ENCODE data around the gene KRT23.

The KRT23 gene

GRCh38 chr17:40910441-40910841, 27.0 kb downstream of the KRT23 start:
- peak; percentile 20 for DNase-seq (ENCODE audit: low read depth, low spot score)

GRCh38 chr17:40909755-40910154, 27.7 kb downstream of the KRT23 start:
- no peak for DNase-seq (ENCODE audit: low read depth, low spot score)

- peak; percentile 88 for DNase-seq (ENCODE audit: low read depth, low spot score)
Observed at GRCh38 chr17:40909351-40909750, 28.1 kb downstream of the KRT23 start.

GRCh38 chr17:40906613-40907012, 30.8 kb downstream of the KRT23 start:
- DNase-seq (ENCODE audit: low read depth, low spot score): no peak

GRCh38 chr17:40905370-40905769, 32.1 kb downstream of the KRT23 start:
- DNase-seq (ENCODE audit: low read depth, low spot score): no peak

GRCh38 chr17:40903129-40903847, 34.2 kb downstream of the KRT23 start:
- no peak for DNase-seq (ENCODE audit: low read depth, low spot score)

- DNase-seq (ENCODE audit: low read depth, low spot score): no peak
Observed at GRCh38 chr17:40902498-40902897, 34.9 kb downstream of the KRT23 start.

GRCh38 chr17:40901981-40902474, 35.4 kb downstream of the KRT23 start:
- no peak for DNase-seq (ENCODE audit: low read depth, low spot score)

- DNase-seq (ENCODE audit: low read depth, low spot score): no peak
Observed at GRCh38 chr17:40900809-40901356, 36.6 kb downstream of the KRT23 start.

- DNase-seq (ENCODE audit: low read depth, low spot score): no peak
Observed at GRCh38 chr17:40896916-40897455, 40.5 kb downstream of the KRT23 start.

- no peak for DNase-seq (ENCODE audit: low read depth, low spot score)
Observed at GRCh38 chr17:40895106-40895730, 42.2 kb downstream of the KRT23 start.

GRCh38 chr17:40888196-40888720, 49.2 kb downstream of the KRT23 start:
- DNase-seq (ENCODE audit: low read depth, low spot score): no peak

GRCh38 chr17:40886090-40886489, 51.4 kb downstream of the KRT23 start:
- DNase-seq (ENCODE audit: low read depth, low spot score): no peak

GRCh38 chr17:40884708-40885512, 52.5 kb downstream of the KRT23 start, which contains the start of gene KRT20:
KRT20 (minus strand) TSS chr17:40885242; CDS start chr17:40885185, 57 bp downstream.
- DNase-seq (ENCODE audit: low read depth, low spot score): no peak

- DNase-seq (ENCODE audit: low read depth, low spot score): no peak
Observed at GRCh38 chr17:40883626-40884334, 53.7 kb downstream of the KRT23 start.

- DNase-seq (ENCODE audit: low read depth, low spot score): no peak
Observed at GRCh38 chr17:40883031-40883430, 54.4 kb downstream of the KRT23 start.

- no peak for DNase-seq (ENCODE audit: low read depth, low spot score)
Observed at GRCh38 chr17:40879026-40879425, 58.4 kb downstream of the KRT23 start.

- no peak for DNase-seq (ENCODE audit: low read depth, low spot score)
Observed at GRCh38 chr17:40878044-40878443, 59.4 kb downstream of the KRT23 start.

- DNase-seq (ENCODE audit: low read depth, low spot score): no peak
Observed at GRCh38 chr17:40873801-40874200, 63.6 kb downstream of the KRT23 start.

GRCh38 chr17:40873255-40873654, 64.2 kb downstream of the KRT23 start:
- DNase-seq (ENCODE audit: low read depth, low spot score): no peak
